Measurements from ENCODE around the gene MASP1. TPM values are rescaled to one million over a fixed set of nuclear protein-coding genes. Genes with fewer than 3 reads are reported as not detected.

Gene MASP1
- total RNA-seq, 4 donors from 2014 or later: 1.6 to 16.7 (median 2.4) TPM

DNA sequence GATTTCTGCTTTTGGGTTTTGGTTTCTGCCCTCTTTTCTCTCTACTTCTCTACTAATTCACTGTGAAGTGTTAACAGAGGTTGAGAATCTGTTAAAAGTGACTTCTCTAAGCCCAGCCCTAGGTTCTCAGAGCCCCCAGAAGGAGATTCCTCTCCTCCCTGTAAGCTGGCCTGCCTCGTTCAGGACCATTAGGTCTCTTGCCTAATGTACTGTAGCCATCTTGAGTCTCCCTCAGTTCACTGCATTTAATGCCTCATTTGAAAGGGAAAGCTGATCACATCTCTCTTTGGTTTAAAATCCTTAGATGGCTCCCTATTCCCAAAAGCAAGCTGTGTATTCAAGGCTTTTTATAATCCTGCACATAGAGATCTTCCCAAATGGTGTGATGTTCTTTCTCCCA is 77.9 kb downstream of the MASP1 start:
- no peak overlapping the region for H3K4me3 ChIP-seq (ENCODE audit: low read depth, poor library complexity, severe bottlenecking)
- no peak for TF ChIP-seq POLR2A (IDR thresholded peaks at IDR 0.05)
- TF ChIP-seq, protein P1, sequence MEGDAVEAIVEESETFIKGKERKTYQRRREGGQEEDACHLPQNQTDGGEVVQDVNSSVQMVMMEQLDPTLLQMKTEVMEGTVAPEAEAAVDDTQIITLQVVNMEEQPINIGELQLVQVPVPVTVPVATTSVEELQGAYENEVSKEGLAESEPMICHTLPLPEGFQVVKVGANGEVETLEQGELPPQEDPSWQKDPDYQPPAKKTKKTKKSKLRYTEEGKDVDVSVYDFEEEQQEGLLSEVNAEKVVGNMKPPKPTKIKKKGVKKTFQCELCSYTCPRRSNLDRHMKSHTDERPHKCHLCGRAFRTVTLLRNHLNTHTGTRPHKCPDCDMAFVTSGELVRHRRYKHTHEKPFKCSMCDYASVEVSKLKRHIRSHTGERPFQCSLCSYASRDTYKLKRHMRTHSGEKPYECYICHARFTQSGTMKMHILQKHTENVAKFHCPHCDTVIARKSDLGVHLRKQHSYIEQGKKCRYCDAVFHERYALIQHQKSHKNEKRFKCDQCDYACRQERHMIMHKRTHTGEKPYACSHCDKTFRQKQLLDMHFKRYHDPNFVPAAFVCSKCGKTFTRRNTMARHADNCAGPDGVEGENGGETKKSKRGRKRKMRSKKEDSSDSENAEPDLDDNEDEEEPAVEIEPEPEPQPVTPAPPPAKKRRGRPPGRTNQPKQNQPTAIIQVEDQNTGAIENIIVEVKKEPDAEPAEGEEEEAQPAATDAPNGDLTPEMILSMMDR (IDR thresholded peaks at IDR 0.05): no peak
- 85 to 90% methylated on average over 1 of the region's 1 CpG for WGBS, 2 donors
- intact Hi-C loops (cut with DNase I; ENCODE audit: low total_unique reads): no loop called here
- no peak for DNase-seq (ENCODE audit: low spot score in 2 of 2)

DNA sequence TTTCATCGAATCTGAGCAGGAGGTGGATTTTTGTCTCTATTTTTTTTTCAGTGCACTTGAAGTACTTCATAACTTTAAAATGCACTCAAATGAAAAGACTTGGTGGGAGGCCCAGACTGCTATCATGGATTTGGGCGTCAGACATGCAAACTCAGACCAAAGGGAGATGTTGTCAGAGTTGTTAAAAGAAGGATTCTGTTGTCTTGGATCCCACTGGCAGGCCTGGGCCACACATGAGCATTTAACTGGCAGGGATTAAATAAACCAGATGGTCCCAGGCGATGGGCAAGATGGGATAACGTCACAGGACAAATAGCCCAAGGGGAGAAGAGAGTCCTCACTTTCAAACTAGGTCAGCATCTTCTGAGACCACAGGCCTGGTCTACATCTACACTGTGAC is 78.8 kb downstream of the MASP1 start:
- no peak for DNase-seq (ENCODE audit: low spot score in 2 of 2)
- 52 to 62% methylated on average over 4 of the region's 4 CpGs for WGBS, 2 donors
- no peak overlapping the region for H3K4me3 ChIP-seq (ENCODE audit: low read depth, poor library complexity, severe bottlenecking)
- no peak for TF ChIP-seq POLR2A (IDR thresholded peaks at IDR 0.05)
- TF ChIP-seq, protein P1 (IDR thresholded peaks at IDR 0.05): no peak
- intact Hi-C loops (cut with DNase I; ENCODE audit: low total_unique reads): no loop called here

DNA sequence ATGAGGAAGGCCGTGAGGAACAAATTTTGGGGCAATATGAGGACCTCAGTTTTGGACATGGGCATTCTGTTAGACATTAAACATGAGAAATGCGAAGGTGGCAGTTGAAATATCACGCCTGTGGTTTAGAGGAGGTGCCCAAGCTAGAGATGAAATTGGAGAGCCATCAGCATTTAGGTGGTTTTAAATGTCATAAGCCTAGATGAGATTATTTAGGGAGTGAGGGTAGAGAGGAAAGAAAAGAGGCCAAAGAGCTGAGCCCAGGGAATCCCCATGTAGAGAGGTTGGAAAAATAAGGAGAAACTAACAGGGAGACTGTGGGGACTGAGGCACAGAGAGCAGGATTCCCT is 79.4 kb downstream of the MASP1 start:
- 68 to 72% methylated on average over 3 of the region's 3 CpGs for WGBS, 2 donors
- no peak for DNase-seq (ENCODE audit: low spot score in 2 of 2)
- intact Hi-C loops (cut with DNase I; ENCODE audit: low total_unique reads): no loop called here
- no peak for TF ChIP-seq POLR2A (IDR thresholded peaks at IDR 0.05)
- TF ChIP-seq, protein P1 (IDR thresholded peaks at IDR 0.05): no peak
- no peak overlapping the region for H3K4me3 ChIP-seq (ENCODE audit: low read depth, poor library complexity, severe bottlenecking)

DNA sequence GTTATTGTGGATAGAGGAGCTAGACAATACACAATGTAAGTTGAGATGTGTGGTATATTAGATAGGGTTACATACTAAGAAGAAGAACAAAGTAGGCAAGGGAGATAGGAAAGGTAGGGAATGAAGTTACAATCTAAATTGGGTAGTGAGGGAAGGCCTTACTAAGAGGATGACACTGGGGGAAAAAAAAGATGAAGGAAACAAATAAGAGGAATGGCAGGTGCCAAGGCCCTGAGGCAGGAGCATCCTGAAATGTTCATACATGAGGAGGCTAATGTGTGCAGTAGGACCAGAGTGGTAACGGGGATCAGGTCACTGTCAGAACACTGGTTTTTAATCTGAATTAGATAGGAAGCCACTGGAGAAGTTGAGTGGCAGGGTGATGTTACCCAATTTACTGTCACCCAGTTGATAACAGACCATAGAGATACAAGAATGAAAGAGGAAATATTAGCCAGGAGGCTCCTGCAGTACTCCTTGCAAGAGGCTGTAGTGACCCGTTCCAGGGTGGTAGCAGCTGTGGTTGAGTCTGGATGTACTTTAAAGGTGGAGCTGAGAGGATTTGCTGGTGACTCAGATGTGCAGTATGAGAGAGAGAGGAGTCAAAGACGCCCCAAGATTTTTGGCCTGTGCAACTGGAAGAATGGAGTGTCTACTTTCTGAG is 79.9 kb downstream of the MASP1 start:
- intact Hi-C loops (cut with DNase I; ENCODE audit: low total_unique reads): no loop called here
- TF ChIP-seq POLR2A (IDR thresholded peaks at IDR 0.05): no peak
- TF ChIP-seq, protein P1 (IDR thresholded peaks at IDR 0.05): no peak
- WGBS, 2 donors: 60 to 62% methylated on average over 3 of the region's 3 CpGs
- H3K4me3 ChIP-seq (ENCODE audit: low read depth, poor library complexity, severe bottlenecking): no peak overlapping the region
- DNase-seq (ENCODE audit: low spot score in 2 of 2): no peak

DNA sequence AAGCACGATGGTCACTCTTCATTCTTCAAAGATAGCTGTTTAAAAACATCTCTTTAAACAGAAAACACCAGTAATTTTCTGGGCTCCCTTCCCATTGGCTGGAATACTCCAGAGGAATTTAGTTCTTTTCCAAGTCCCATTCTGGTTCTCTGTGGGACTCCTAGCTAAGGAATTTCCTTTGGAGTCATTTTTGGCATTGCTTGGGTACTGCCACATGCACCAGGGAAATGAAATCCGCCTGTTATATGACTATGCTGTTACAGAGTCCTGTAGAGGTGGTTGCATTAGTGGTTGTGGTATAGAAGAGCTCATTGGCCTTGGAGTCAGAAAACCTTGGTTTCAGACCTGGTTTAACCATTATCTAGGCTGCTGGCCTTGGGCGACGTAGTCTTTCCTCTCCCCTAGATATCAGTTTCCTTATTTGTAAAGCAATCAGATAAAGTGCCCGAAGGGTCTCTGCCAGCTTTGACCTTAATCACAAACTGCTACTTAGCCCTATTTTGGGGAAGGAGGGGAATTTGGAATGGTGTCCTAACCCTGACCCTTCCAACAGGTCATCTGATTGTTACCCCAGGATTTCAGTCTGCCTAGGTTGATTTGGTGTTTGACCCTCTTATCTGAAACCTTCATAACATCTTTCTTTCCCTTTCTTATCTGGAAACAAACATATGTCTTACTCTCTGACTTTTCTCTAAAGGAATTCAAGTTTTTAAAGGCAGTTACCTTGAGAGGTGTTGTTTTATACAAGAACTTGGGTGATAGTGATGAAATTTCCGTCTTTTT is 80.8 kb downstream of the MASP1 start:
- peak in 1 of 2 donors; percentile 47 for DNase-seq (ENCODE audit: low spot score in 2 of 2)
- intact Hi-C loops (cut with DNase I; ENCODE audit: low total_unique reads): no loop called here
- WGBS, 2 donors: 66% methylated on average over 6 of the region's 6 CpGs
- no peak for TF ChIP-seq POLR2A (IDR thresholded peaks at IDR 0.05)
- TF ChIP-seq, protein P1 (IDR thresholded peaks at IDR 0.05): no peak
- H3K4me3 ChIP-seq (ENCODE audit: low read depth, poor library complexity, severe bottlenecking): no peak overlapping the region

Data from lower leg skin (tissue), 4 donors.